GM23248 (cell line): ENCODE measurements around the gene RPL6.
"Not testable (repeated sequence)": the region's sequence is repeated elsewhere in the genome, so short reads cannot be mapped to it uniquely, and the experiment has no call there.

Source experiments
- EZH2 ChIP-seq: fragments of 200-600 bp; sonication (generic); IDR thresholded peaks from 2 replicates; pipeline ENCODE4 v1.6.1; 2018; ENCODE audit warnings: antibody characterized with exemption, mild to moderate bottlenecking; ENCODE audit not compliant: insufficient read depth, poor library complexity, severe bottlenecking
- EZH2phosphoT487 ChIP-seq: fragments of 200-600 bp; sonication (generic); IDR thresholded peaks from 2 replicates; pipeline ENCODE4 v1.6.1; 2018; ENCODE audit warnings: antibody characterized with exemption, moderate library complexity, mild to moderate bottlenecking, low read depth; ENCODE audit not compliant: insufficient read depth

DNA sequence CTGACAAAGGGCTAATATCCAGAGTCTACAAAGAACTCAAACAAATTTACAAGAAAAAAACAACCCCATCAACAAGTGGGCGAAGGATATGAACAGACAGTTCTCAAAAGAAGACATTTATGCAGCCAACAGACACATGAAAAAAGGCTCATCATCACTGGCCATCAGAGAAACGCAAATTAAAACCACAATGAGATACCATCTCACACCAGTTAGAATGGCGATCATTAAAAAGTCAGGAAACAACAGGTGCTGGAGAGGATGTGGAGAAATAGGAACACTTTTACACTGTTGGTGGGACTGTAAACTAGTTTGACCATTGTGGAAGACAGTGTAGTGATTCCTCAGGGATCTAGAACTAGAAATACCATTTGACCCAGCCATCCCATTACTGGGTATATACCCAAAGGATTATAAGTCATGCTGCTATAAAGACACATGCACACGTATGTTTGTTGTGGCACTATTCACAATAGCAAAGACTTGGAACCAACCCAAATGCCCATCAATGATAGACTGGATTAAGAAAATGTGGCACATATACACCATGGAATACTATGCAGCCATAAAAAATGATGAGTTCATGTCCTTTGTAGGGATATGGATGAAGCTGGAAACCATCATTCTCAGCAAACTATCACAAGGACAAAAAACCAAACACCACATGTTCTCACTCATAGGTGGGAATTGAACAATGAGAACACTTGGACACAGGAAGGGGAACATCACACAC is 19.3 kb downstream of the RPL6 start:
- TF ChIP-seq EZH2, EZH2phosphoT487: not testable (repeated sequence)
